HepG2 (cell line): Measurements from ENCODE around the gene PNLDC1.

Experiments
- CTCF ChIP-seq: sonication (generic); formaldehyde crosslinking; IDR thresholded peaks from 2 replicates; pipeline ENCODE4 v1.5.0; 2020; ENCODE audit warnings: mild to moderate bottlenecking, missing genetic modification reagents, moderate library complexity
- DMTF1 ChIP-seq: sonication (generic); formaldehyde crosslinking; IDR thresholded peaks from 2 replicates; pipeline ENCODE4 v1.4.0; 2020; ENCODE audit warnings: mild to moderate bottlenecking, missing genetic modification reagents
- FUBP1 ChIP-seq: sonication (generic); formaldehyde crosslinking; IDR thresholded peaks from 2 replicates; pipeline ENCODE4 v1.5.1; 2020; ENCODE audit warnings: missing genetic modification reagents, mild to moderate bottlenecking, borderline replicate concordance
- GTF3A ChIP-seq: sonication (generic); formaldehyde crosslinking; conservative IDR thresholded peaks from 2 replicates; pipeline ENCODE4 v1.4.0; 2020; ENCODE audit warnings: mild to moderate bottlenecking, missing genetic modification reagents
- JUNB ChIP-seq: sonication (generic); formaldehyde crosslinking; IDR thresholded peaks from 2 replicates; pipeline ENCODE4 v1.8.0; 2022; ENCODE audit warnings: missing genetic modification reagents, mild to moderate bottlenecking, borderline replicate concordance
- KAT7 ChIP-seq: IDR thresholded peaks from 2 replicates; pipeline ENCODE4 v1.6.1; 2018; ENCODE audit warnings: borderline replicate concordance, missing compliant biosample characterization
- NFATC3 ChIP-seq: sonication (generic); formaldehyde crosslinking; IDR thresholded peaks from 2 replicates; pipeline ENCODE4 v1.5.1; 2020; ENCODE audit warnings: mild to moderate bottlenecking, missing genetic modification reagents
- POLR2A ChIP-seq, 2 experiments: IDR thresholded peaks; 2 replicates each; pipeline ENCODE4 v1.6.1; 2011; ENCODE audit warnings: low read depth in 2 of 2, low read length in 2 of 2, mild to moderate bottlenecking in 1 of 2, moderate library complexity in 1 of 2; ENCODE audit not compliant: insufficient read depth in 1 of 2
- ZNF574 ChIP-seq: sonication (generic); formaldehyde crosslinking; IDR thresholded peaks from 2 replicates; pipeline ENCODE4 v1.4.0; 2020; ENCODE audit warnings: missing genetic modification reagents
- ZNF784 ChIP-seq: sonication (generic); formaldehyde crosslinking; IDR thresholded peaks from 2 replicates; pipeline ENCODE4 v1.5.1; 2020; ENCODE audit warnings: missing genetic modification reagents, mild to moderate bottlenecking, borderline replicate concordance

- no peak for TF ChIP-seq ZNF784 (CRISPR knock-in tag)
- no peak for TF ChIP-seq CTCF (CRISPR knock-in tag)
- TF ChIP-seq ZNF574 (CRISPR knock-in tag), result no peak
- TF ChIP-seq NFATC3 (CRISPR knock-in tag), result no peak
- no peak for TF ChIP-seq JUNB
- no peak for TF ChIP-seq FUBP1 (CRISPR knock-in tag)
- no peak for TF ChIP-seq GTF3A
- TF ChIP-seq KAT7 (CRISPR knock-in tag), result no peak
- no peak for TF ChIP-seq POLR2A (IDR thresholded peaks at IDR 0.05; ENCODE audit: insufficient read depth in 1 of 2, low read depth in 2 of 2, low read length in 2 of 2)
- TF ChIP-seq DMTF1 (CRISPR knock-in tag), result no peak
These were observed 19.0 kb downstream of the PNLDC1 start for GRCh38 chr6:159819098-159819497.
